Measurements from ENCODE around the gene AIG1.

DNA sequence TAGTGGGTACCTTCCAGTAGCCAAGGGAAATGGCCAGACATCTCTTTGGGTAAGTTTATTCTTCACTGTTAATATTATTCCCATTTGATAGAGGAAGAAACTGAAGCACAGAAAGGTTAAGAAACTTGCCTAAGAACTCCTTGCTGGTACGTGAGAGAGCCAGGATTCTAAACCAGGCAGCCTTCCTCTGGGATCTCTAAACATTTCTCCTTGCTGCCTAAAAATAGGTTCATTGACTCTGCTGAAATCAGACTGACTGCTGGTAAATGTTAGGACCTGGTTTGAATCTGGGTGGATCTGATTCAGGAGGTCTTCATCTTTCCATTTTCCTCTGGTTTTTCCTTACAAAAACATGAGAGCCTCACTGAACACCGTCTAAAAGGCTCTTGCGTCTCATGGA lies 186.9 kb downstream of the AIG1 start:
- TF ChIP-seq, protein P1, sequence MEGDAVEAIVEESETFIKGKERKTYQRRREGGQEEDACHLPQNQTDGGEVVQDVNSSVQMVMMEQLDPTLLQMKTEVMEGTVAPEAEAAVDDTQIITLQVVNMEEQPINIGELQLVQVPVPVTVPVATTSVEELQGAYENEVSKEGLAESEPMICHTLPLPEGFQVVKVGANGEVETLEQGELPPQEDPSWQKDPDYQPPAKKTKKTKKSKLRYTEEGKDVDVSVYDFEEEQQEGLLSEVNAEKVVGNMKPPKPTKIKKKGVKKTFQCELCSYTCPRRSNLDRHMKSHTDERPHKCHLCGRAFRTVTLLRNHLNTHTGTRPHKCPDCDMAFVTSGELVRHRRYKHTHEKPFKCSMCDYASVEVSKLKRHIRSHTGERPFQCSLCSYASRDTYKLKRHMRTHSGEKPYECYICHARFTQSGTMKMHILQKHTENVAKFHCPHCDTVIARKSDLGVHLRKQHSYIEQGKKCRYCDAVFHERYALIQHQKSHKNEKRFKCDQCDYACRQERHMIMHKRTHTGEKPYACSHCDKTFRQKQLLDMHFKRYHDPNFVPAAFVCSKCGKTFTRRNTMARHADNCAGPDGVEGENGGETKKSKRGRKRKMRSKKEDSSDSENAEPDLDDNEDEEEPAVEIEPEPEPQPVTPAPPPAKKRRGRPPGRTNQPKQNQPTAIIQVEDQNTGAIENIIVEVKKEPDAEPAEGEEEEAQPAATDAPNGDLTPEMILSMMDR (conservative IDR thresholded peaks at IDR 0.05 in 1 of 2, IDR thresholded peaks at IDR 0.05 in 1 of 2; ENCODE audit: low read depth in 1 of 2, low read length in 2 of 2), result no peak
- no peak for TF ChIP-seq EZH2 (IDR thresholded peaks at IDR 0.05; ENCODE audit: low read length, missing control alignments)
